ENCODE data around the gene OR3A1. TPM values are rescaled to one million over a fixed set of nuclear protein-coding genes. Genes with fewer than 3 reads are reported as not detected.
"Not testable (repeated sequence)": the region's sequence is repeated elsewhere in the genome, so short reads cannot be mapped to it uniquely, and the experiment has no call there.

The OR3A1 gene, protein sequence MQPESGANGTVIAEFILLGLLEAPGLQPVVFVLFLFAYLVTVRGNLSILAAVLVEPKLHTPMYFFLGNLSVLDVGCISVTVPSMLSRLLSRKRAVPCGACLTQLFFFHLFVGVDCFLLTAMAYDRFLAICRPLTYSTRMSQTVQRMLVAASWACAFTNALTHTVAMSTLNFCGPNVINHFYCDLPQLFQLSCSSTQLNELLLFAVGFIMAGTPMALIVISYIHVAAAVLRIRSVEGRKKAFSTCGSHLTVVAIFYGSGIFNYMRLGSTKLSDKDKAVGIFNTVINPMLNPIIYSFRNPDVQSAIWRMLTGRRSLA
- 0.09 TPM for total RNA-seq
- 0.05 TPM for polyA plus RNA-seq
- long read RNA-seq, donor 1, result 0 reads
- long read RNA-seq, donor 2, result 0 reads
- long read RNA-seq, donor 3, result 0 reads
- long read RNA-seq, donor 4, result 0 reads
- long read RNA-seq, donor 5, result 0 reads
- long read RNA-seq, donor 6, result 0 reads
- long read RNA-seq, donor 7, result 0 reads
- long read RNA-seq, donor 8, result 0 reads
- long read RNA-seq, donor 9, result 0 reads
- long read RNA-seq, donor 10, partial matches to known transcripts, result 0 of 1 reads
- long read RNA-seq, donor 10, other reads (novel, unspliced or antisense), result 0 of 1 reads

- Histone ChIP-seq H3K9me3 (ENCODE audit: control insufficient read depth in 2 of 2, insufficient read depth in 1 of 2, low read length in 1 of 2) (no peaks in the 10 kb centered on the region), H3K27me3 (ENCODE audit: control insufficient read depth in 2 of 2, insufficient read depth in 1 of 2, low read length in 1 of 2) (no peaks in the 10 kb centered on the region), H3K4me1 (ENCODE audit: control insufficient read depth in 2 of 2, insufficient read depth in 2 of 2, low read length in 2 of 2) (no peaks in the 10 kb centered on the region), H3K36me3 (ENCODE audit: control insufficient read depth in 2 of 2, insufficient read depth in 2 of 2, low read length in 1 of 2) (no peaks in the 10 kb centered on the region), H3K4me3 (ENCODE audit: low read length in 2 of 2) (no peak within 1 kb of the TSS), H3K27ac (ENCODE audit: low read depth in 1 of 2, low read length in 1 of 2) (no peak within 1 kb of the TSS)
- DNase-seq (ENCODE audit: low read depth in 6 of 9, low spot score in 9 of 9), result no peak
- 95% methylated on average over 6 of the region's 6 CpGs for WGBS
Measured at GRCh38 chr17:3298260-3298659, at the start of gene OR3A1. Gene OR3A1 (minus strand): TSS chr17:3298360. CDS start chr17:3292582, 5,778 bp downstream.

DNA sequence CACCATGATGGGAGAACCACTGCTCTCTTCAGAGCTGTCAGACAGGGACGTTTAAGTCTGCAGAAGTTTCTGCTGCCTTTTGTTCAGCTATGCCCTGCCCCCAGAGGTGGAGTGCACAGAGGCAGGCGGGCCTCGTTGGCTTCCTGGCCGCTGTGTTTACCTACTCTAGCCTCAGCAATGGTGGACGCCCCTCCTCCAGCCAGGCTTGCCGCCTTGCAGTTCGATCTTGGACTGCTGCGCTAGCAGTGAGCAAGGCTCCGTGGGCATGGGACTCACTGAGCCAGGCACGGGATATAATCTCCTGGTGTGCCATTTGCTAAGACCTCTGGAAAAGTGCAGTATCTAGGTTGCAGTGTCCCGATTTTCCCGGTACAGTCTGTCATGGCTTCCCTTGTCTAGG lies 44.6 kb upstream of the OR3A1 start:
- not testable (repeated sequence) for H3K27ac ChIP-seq (ENCODE audit: low read depth in 1 of 2, low read length in 1 of 2); H3K27me3 ChIP-seq (ENCODE audit: control insufficient read depth in 2 of 2, insufficient read depth in 1 of 2, low read length in 1 of 2); H3K4me3 ChIP-seq (ENCODE audit: low read length in 2 of 2); DNase-seq (ENCODE audit: low read depth in 6 of 9, low spot score in 9 of 9); H3K9me3 ChIP-seq (ENCODE audit: control insufficient read depth in 2 of 2, insufficient read depth in 1 of 2, low read length in 1 of 2); H3K36me3 ChIP-seq (ENCODE audit: control insufficient read depth in 2 of 2, insufficient read depth in 2 of 2, low read length in 1 of 2); H3K4me1 ChIP-seq (ENCODE audit: control insufficient read depth in 2 of 2, insufficient read depth in 2 of 2, low read length in 2 of 2)
- 96% methylated on average over 12 of the region's 12 CpGs for WGBS

- Histone ChIP-seq H3K27me3 (ENCODE audit: control insufficient read depth in 2 of 2, insufficient read depth in 1 of 2, low read length in 1 of 2) (no peaks in the 10 kb centered on the region), H3K36me3 (ENCODE audit: control insufficient read depth in 2 of 2, insufficient read depth in 2 of 2, low read length in 1 of 2) (no peaks in the 10 kb centered on the region), H3K4me1 (ENCODE audit: control insufficient read depth in 2 of 2, insufficient read depth in 2 of 2, low read length in 2 of 2) (no peaks in the 10 kb centered on the region), H3K4me3 (ENCODE audit: low read length in 2 of 2) (no peak overlapping the region), H3K27ac (ENCODE audit: low read depth in 1 of 2, low read length in 1 of 2) (no peak overlapping the region), H3K9me3 (ENCODE audit: control insufficient read depth in 2 of 2, insufficient read depth in 1 of 2, low read length in 1 of 2) (no peaks in the 10 kb centered on the region)
- no peak for DNase-seq (ENCODE audit: low read depth in 6 of 9, low spot score in 9 of 9)
- WGBS, result 70% methylated on average over 4 of the region's 4 CpGs
Measured at GRCh38 chr17:3335876-3336275, 37.7 kb upstream of the OR3A1 start.

DNA sequence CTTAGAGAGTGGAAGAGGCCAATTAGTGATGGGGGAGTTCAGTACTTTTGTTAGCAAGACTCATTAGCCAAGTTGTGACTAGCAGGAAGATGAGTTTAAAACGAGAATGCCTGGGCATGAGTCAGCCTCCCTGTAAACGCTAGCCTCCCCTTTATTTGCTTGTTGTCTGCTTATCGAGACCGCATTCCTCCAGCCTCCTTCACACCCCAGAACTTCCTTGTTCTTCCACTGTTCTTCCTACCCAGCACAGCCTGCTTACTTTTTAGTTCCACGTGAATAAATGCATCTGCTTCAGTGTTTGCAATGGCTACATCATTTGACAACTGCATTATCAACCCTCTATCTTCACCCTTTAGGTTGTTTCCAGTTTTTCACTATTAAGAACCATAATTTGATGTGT lies 20.2 kb upstream of the OR3A1 start:
- no peak for DNase-seq (ENCODE audit: low read depth in 6 of 9, low spot score in 9 of 9)
- WGBS, result 85% methylated on average over 5 of the region's 5 CpGs
- no peaks in the 10 kb centered on the region for H3K36me3 ChIP-seq (ENCODE audit: control insufficient read depth in 2 of 2, insufficient read depth in 2 of 2, low read length in 1 of 2)
- no peaks in the 10 kb centered on the region for H3K27me3 ChIP-seq (ENCODE audit: control insufficient read depth in 2 of 2, insufficient read depth in 1 of 2, low read length in 1 of 2)
- no peak overlapping the region for H3K27ac ChIP-seq (ENCODE audit: low read depth in 1 of 2, low read length in 1 of 2)
- no peaks in the 10 kb centered on the region for H3K9me3 ChIP-seq (ENCODE audit: control insufficient read depth in 2 of 2, insufficient read depth in 1 of 2, low read length in 1 of 2)
- H3K4me3 ChIP-seq (ENCODE audit: low read length in 2 of 2), result no peak overlapping the region
- H3K4me1 ChIP-seq (ENCODE audit: control insufficient read depth in 2 of 2, insufficient read depth in 2 of 2, low read length in 2 of 2), result no peaks in the 10 kb centered on the region

DNA sequence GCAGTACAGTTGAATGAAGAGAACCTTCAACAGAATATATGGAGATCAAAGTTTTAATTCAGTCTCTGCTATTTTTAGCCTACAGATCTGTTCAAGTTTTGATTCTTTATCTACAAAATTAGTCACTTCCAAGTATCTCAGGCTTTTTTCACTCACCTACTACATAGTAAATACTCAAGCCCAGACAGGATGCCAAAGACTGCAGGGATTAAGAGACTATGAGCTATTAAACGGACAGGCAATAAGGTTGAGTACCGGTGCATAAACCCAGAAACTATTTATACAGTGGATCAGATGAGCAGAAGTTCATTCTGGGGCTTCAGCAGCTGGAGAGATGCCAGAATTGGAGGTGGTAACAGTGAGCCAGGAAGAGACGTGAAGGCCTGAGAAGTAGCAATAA lies 18.7 kb upstream of the OR3A1 start:
- Histone ChIP-seq H3K27me3 (ENCODE audit: control insufficient read depth in 2 of 2, insufficient read depth in 1 of 2, low read length in 1 of 2) (no peaks in the 10 kb centered on the region), H3K4me3 (ENCODE audit: low read length in 2 of 2) (no peak overlapping the region), H3K4me1 (ENCODE audit: control insufficient read depth in 2 of 2, insufficient read depth in 2 of 2, low read length in 2 of 2) (no peaks in the 10 kb centered on the region), H3K27ac (ENCODE audit: low read depth in 1 of 2, low read length in 1 of 2) (no peak overlapping the region), H3K36me3 (ENCODE audit: control insufficient read depth in 2 of 2, insufficient read depth in 2 of 2, low read length in 1 of 2) (no peaks in the 10 kb centered on the region), H3K9me3 (ENCODE audit: control insufficient read depth in 2 of 2, insufficient read depth in 1 of 2, low read length in 1 of 2) (no peaks in the 10 kb centered on the region)
- WGBS, result 69% methylated on average over 3 of the region's 3 CpGs
- no peak for DNase-seq (ENCODE audit: low read depth in 6 of 9, low spot score in 9 of 9)

GRCh38 chr17:3308603-3309002 lies 10.4 kb upstream of the OR3A1 start:
- H3K36me3 ChIP-seq (ENCODE audit: control insufficient read depth in 2 of 2, insufficient read depth in 2 of 2, low read length in 1 of 2), result no peaks in the 10 kb centered on the region
- no peak for DNase-seq (ENCODE audit: low read depth in 6 of 9, low spot score in 9 of 9)
- H3K27ac ChIP-seq (ENCODE audit: low read depth in 1 of 2, low read length in 1 of 2), result no peak overlapping the region
- no peaks in the 10 kb centered on the region for H3K4me1 ChIP-seq (ENCODE audit: control insufficient read depth in 2 of 2, insufficient read depth in 2 of 2, low read length in 2 of 2)
- no peak overlapping the region for H3K4me3 ChIP-seq (ENCODE audit: low read length in 2 of 2)
- H3K27me3 ChIP-seq (ENCODE audit: control insufficient read depth in 2 of 2, insufficient read depth in 1 of 2, low read length in 1 of 2), result no peaks in the 10 kb centered on the region
- WGBS, result 83% methylated on average over 4 of the region's 4 CpGs
- no peaks in the 10 kb centered on the region for H3K9me3 ChIP-seq (ENCODE audit: control insufficient read depth in 2 of 2, insufficient read depth in 1 of 2, low read length in 1 of 2)

DNA sequence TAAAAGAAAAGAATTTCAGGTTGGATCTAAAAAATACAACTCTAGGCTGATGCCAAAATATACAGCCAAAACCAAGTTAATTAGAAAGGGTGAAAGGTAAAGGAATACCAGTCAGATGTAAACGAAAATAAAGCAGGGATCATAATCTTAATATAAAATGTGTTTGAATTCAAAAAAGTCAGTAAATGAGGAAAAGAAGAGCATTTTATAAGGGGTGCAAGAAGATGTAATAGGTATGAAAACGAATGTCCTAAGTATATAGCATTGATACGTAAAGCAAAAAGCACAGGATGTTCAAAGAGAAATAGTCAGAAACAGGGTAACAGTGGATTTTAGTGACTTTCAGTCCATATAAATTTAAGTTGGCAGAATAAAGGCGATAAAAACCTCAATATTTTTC lies 2.5 kb downstream of the OR3A1 start:
- no peaks in the 10 kb centered on the region for H3K4me1 ChIP-seq (ENCODE audit: control insufficient read depth in 2 of 2, insufficient read depth in 2 of 2, low read length in 2 of 2)
- WGBS, result 83% methylated on average over 4 of the region's 4 CpGs
- H3K9me3 ChIP-seq (ENCODE audit: control insufficient read depth in 2 of 2, insufficient read depth in 1 of 2, low read length in 1 of 2), result no peaks in the 10 kb centered on the region

DNA sequence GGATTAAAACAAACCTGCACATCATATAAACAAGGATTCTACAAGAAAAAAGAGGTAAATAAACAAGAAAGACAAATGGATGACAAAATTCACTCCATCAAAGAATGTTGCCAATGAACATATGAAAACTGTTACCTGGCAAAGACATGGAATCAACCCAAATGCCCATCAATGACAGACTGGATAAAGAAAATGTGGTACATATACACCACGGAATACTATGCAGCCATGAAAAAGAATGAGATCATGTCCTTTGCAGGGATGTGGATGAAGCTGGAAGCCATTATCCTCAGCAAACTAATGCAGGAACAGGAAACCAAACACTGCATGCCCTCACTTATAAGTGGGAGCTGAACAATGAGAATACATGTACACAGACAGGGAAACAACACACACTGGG lies 4.6 kb downstream of the OR3A1 start:
- WGBS, result 93% methylated on average over 1 of the region's 1 CpG
- H3K4me3 ChIP-seq (ENCODE audit: low read length in 2 of 2); H3K36me3 ChIP-seq (ENCODE audit: control insufficient read depth in 2 of 2, insufficient read depth in 2 of 2, low read length in 1 of 2); H3K27ac ChIP-seq (ENCODE audit: low read depth in 1 of 2, low read length in 1 of 2); H3K27me3 ChIP-seq (ENCODE audit: control insufficient read depth in 2 of 2, insufficient read depth in 1 of 2, low read length in 1 of 2); H3K4me1 ChIP-seq (ENCODE audit: control insufficient read depth in 2 of 2, insufficient read depth in 2 of 2, low read length in 2 of 2); H3K9me3 ChIP-seq (ENCODE audit: control insufficient read depth in 2 of 2, insufficient read depth in 1 of 2, low read length in 1 of 2); DNase-seq (ENCODE audit: low read depth in 6 of 9, low spot score in 9 of 9): not testable (repeated sequence)

More for the DNA sequence above, 2.5 kb downstream of the OR3A1 start:
- Histone ChIP-seq H3K4me3 (ENCODE audit: low read length in 2 of 2) (no peak overlapping the region), H3K27ac (ENCODE audit: low read depth in 1 of 2, low read length in 1 of 2) (no peak overlapping the region), H3K27me3 (ENCODE audit: control insufficient read depth in 2 of 2, insufficient read depth in 1 of 2, low read length in 1 of 2) (no peaks in the 10 kb centered on the region), H3K36me3 (ENCODE audit: control insufficient read depth in 2 of 2, insufficient read depth in 2 of 2, low read length in 1 of 2) (no peaks in the 10 kb centered on the region)
- DNase-seq (ENCODE audit: low read depth in 6 of 9, low spot score in 9 of 9), result no peak

DNA sequence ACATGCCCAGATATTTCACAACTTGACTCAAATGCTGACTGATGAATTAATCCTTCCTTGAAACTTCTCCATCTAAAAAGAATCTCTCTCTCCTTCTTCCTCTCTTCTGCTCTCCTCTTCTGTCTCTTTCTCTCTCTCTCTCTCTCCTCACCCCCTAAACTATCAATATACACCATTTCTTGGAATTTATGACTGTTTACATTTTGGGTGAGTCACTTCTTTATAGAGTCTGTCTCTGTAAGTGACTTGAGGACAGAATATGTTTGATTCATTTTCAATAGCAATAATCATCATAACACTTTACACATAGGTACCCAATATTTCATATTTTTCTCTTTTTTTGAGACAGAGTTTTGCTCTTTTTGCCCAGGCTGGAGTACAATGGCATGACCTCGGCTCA lies 15.3 kb downstream of the OR3A1 start:
- Histone ChIP-seq H3K27me3 (ENCODE audit: control insufficient read depth in 2 of 2, insufficient read depth in 1 of 2, low read length in 1 of 2) (no peaks in the 10 kb centered on the region), H3K4me1 (ENCODE audit: control insufficient read depth in 2 of 2, insufficient read depth in 2 of 2, low read length in 2 of 2) (no peaks in the 10 kb centered on the region), H3K9me3 (ENCODE audit: control insufficient read depth in 2 of 2, insufficient read depth in 1 of 2, low read length in 1 of 2) (no peaks in the 10 kb centered on the region), H3K27ac (ENCODE audit: low read depth in 1 of 2, low read length in 1 of 2) (no peak overlapping the region), H3K4me3 (ENCODE audit: low read length in 2 of 2) (no peak overlapping the region), H3K36me3 (ENCODE audit: control insufficient read depth in 2 of 2, insufficient read depth in 2 of 2, low read length in 1 of 2) (no peaks in the 10 kb centered on the region)
- no peak for DNase-seq (ENCODE audit: low read depth in 6 of 9, low spot score in 9 of 9)
- WGBS, result 92% methylated on average over 1 of the region's 1 CpG

Data from thymus (tissue), 14 donors.